CD4-positive, CD25-positive, alpha-beta regulatory T cell (primary cell): ENCODE measurements around the gene SLC6A2. TPM values are rescaled to one million over a fixed set of nuclear protein-coding genes. Genes with fewer than 3 reads are reported as not detected.
A peak's percentile ranks its signal among the peaks of the same experiment; 100 is the strongest.

Source experiments
- ATAC-seq, 2 donors: fragments of 150-1000 bp; cut with Tn5 transposase; one replicate each; pipeline ENCODE4 v1.10.0; 2021; ENCODE audit warnings: low read depth in 2 of 2, moderate number of reproducible peaks in 2 of 2, moderate library complexity in 1 of 2
- DNase-seq, 3 donors: peaks; one replicate each; pipeline versions ENCODE4 v3.0.0 to v3.0.0-alpha.2; 2012 to 2022; ENCODE audit warnings: mixed read lengths in 1 of 3
- H3K27ac ChIP-seq: one replicate; pipeline ENCODE4 v1.7.0; 2013; ENCODE audit warnings: mild to moderate bottlenecking, low read length; ENCODE audit not compliant: insufficient read depth, poor library complexity, severe bottlenecking
- H3K27me3 ChIP-seq: one replicate; pipeline ENCODE4 v1.7.0; 2013; ENCODE audit warnings: low read length; ENCODE audit not compliant: control insufficient read depth, insufficient read depth
- H3K36me3 ChIP-seq: one replicate; pipeline ENCODE4 v1.7.0; 2013; ENCODE audit warnings: mild to moderate bottlenecking, low read length, moderate library complexity; ENCODE audit not compliant: control insufficient read depth, insufficient read depth
- H3K4me1 ChIP-seq: 2 replicates; pipeline ENCODE4 v1.7.0; 2013; ENCODE audit warnings: mild to moderate bottlenecking, low read length; ENCODE audit not compliant: insufficient read depth, control insufficient read depth, poor library complexity, severe bottlenecking
- H3K4me3 ChIP-seq: one replicate; pipeline ENCODE4 v1.7.0; 2013; ENCODE audit warnings: low read depth, mild to moderate bottlenecking, low read length, moderate library complexity
- H3K9me3 ChIP-seq, 2 experiments: 1 replicate in 1 of 2; 2 replicates in 1 of 2; pipeline ENCODE4 v1.7.0; 2013; ENCODE audit warnings: low read length in 2 of 2, mild to moderate bottlenecking in 1 of 2, moderate library complexity in 1 of 2; ENCODE audit not compliant: control insufficient read depth in 2 of 2
- H3K27ac Mint-ChIP-seq, 3 donors: one replicate each; pipeline ENCODE4 v1.8.0; 2020 to 2022; ENCODE audit warnings: mild to moderate bottlenecking in 3 of 3, mixed read lengths in 3 of 3, moderate library complexity in 2 of 3
- H3K27me3 Mint-ChIP-seq: one replicate; pipeline ENCODE4 v1.8.0; 2022; ENCODE audit warnings: mild to moderate bottlenecking, mixed read lengths
- H3K36me3 Mint-ChIP-seq: one replicate; pipeline ENCODE4 v1.8.0; 2020; ENCODE audit warnings: mixed read lengths
- H3K4me1 Mint-ChIP-seq, 4 donors: one replicate each; pipeline ENCODE4 v1.8.0; 2020 to 2022; ENCODE audit warnings: mixed read lengths in 4 of 4, mild to moderate bottlenecking in 1 of 4
- H3K4me3 Mint-ChIP-seq, 4 donors: one replicate each; pipeline ENCODE4 v1.8.0; 2020 to 2022; ENCODE audit warnings: mild to moderate bottlenecking in 4 of 4, mixed read lengths in 4 of 4, moderate library complexity in 3 of 4
- H3K9me3 Mint-ChIP-seq, 7 donors: one replicate each; pipeline ENCODE4 v1.8.0; 2020 to 2022; ENCODE audit warnings: mixed read lengths in 7 of 7, mild to moderate bottlenecking in 3 of 7, moderate library complexity in 2 of 7
- polyA plus RNA-seq, 4 donors: library from polyadenylated mRNA; unstranded; fragments of 300-500 nt; fragmentation: Illumina TruSeq; gene quantifications; one replicate each; pipeline ENCODE4 v1.2.3, GENCODE V29; 2021
- total RNA-seq: library from RNA; stranded (reverse); gene quantifications from one replicate; pipeline ENCODE4 v1.2.3, GENCODE V29; 2022

Gene SLC6A2
- total and polyA plus RNA-seq, 5 donors from 2014 or later = not detected

DNA sequence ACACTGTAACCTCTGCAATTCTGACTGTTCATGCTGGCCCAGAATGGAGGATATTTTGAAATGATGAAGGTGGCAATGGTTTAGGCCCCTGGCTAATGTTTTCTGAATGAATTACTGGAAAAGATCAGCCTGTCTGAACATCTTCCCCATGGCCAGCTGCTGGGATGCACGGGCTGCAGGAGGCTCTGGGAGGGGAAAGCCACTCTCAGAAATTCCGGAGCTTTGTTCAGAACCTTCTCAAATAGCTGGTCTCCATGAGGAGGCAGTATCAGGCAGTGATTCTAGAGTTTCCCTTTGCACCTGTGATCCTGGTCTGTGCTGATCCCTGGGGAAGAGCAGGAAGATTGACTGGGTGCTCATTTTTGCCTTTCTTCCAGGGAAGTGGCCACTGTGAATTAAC, 5.0 kb downstream of the SLC6A2 start:
- H3K27ac ChIP-seq = no peak overlapping the region
- Mint-ChIP-seq H3K9me3 (peaks cover 0 to 6% (median 1%) of the 10 kb centered on the region in 7 donors), H3K27me3 (peaks cover 4% of the 10 kb centered on the region), H3K27ac (no peak overlapping the region), H3K4me3 (no peak overlapping the region), H3K36me3 (no peaks in the 10 kb centered on the region), H3K4me1 (no peaks in the 10 kb centered on the region)
- DNase-seq (no peak), ATAC-seq (no peak)
- H3K4me1 ChIP-seq = no peaks in the 10 kb centered on the region
- no peak overlapping the region for H3K4me3 ChIP-seq
- no peaks in the 10 kb centered on the region for H3K27me3 ChIP-seq
- no peaks in the 10 kb centered on the region for H3K36me3 ChIP-seq
- H3K9me3 ChIP-seq = no peaks in the 10 kb centered on the region

DNA sequence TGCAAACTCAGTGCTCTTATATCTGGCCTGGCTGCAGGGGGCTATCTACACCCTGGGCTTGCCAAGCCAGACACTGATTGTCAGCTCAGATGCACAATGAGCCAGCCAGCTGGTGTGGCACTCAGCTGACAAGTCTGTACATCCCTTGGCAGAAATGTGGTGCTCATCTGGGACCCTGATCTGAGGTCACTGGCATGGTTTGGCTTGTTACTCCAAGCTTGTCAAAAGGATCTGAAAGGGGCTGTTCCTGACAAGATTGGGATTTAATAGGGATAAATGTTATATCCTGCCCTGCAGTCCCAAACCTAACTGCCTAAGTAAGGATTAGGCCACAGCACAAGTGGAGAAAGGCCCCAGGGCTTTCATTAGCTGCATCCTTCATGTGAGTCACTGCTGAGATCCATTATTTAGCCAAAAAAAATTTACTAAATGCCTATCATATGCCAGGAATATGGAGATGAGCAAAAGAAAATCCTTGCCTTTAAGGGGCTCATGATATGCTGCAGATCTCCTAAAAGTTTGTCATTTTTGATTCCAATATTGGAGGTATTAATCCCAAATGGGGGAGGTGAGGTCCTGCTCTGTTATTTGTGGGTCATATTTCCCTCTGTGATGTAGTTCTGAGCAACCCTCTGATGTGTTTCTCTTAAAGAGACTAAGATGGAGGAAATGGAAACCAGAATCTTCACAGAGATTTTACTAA, 6.3 kb downstream of the SLC6A2 start:
- Histone ChIP-seq H3K36me3 (no peaks in the 10 kb centered on the region), H3K9me3 (no peaks in the 10 kb centered on the region), H3K27ac (no peak overlapping the region), H3K27me3 (no peaks in the 10 kb centered on the region), H3K4me3 (no peak overlapping the region), H3K4me1 (no peaks in the 10 kb centered on the region)
- no peaks in the 10 kb centered on the region for H3K4me1 Mint-ChIP-seq
- no peak for ATAC-seq
- H3K27ac Mint-ChIP-seq = no peak overlapping the region
- no peak for DNase-seq
- H3K9me3 Mint-ChIP-seq = peaks cover 0 to 6% (median 0%) of the 10 kb centered on the region in 7 donors
- no peak overlapping the region for H3K4me3 Mint-ChIP-seq
- H3K27me3 Mint-ChIP-seq = peaks cover 4% of the 10 kb centered on the region
- no peaks in the 10 kb centered on the region for H3K36me3 Mint-ChIP-seq

DNA sequence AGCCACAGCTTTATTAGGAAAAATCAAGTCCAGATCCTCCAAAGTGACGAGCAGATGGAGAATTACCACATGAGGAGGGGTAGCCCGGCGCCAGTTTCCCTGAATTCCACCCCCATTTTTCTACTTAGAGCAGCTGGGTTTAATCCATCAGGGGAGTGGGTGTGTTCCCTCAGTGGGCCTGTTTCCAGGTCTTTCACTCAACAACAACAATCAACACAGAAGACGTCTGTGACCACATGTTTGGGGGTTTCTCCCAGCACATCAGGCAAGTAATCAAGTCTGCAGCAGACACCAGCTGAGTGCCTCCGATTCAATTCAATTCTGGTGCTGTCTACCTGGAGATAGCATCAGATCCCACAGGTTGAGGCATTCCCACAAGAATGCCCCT, 6.8 kb downstream of the SLC6A2 start:
- H3K9me3 Mint-ChIP-seq = peaks cover 0 to 6% (median 0%) of the 10 kb centered on the region in 7 donors
- no peak for DNase-seq
- no peak overlapping the region for H3K27ac Mint-ChIP-seq
- Histone ChIP-seq H3K4me1 (no peaks in the 10 kb centered on the region), H3K27ac (no peak overlapping the region), H3K36me3 (no peaks in the 10 kb centered on the region), H3K9me3 (no peaks in the 10 kb centered on the region), H3K4me3 (no peak overlapping the region), H3K27me3 (no peaks in the 10 kb centered on the region)
- peaks cover 4% of the 10 kb centered on the region for H3K27me3 Mint-ChIP-seq
- no peak overlapping the region for H3K4me3 Mint-ChIP-seq
- ATAC-seq = no peak
- no peaks in the 10 kb centered on the region for H3K4me1 Mint-ChIP-seq
- H3K36me3 Mint-ChIP-seq = no peaks in the 10 kb centered on the region

DNA sequence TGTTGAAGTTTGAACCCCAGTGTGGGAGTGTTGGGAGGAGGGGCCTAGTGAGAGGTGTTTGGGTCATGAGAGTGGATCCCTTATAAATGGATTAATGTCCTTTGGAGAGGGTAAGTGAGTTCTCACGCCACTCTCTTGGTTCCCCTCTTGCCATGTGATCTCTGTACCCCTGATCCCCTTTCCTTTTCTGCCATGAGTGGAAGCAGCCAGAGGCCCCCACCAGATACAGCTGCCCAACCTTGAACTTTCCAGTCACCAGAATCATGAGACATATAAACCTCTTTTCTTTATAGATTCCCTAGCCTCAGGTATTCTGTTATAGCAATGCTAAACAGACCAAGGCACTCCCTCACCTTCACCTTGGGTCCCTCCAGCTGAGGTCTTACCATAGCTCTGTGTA, 7.4 kb downstream of the SLC6A2 start:
- H3K4me3 ChIP-seq = no peak overlapping the region
- H3K27ac ChIP-seq = no peak overlapping the region
- ATAC-seq = no peak
- H3K36me3 ChIP-seq = no peaks in the 10 kb centered on the region
- H3K9me3 ChIP-seq = no peaks in the 10 kb centered on the region
- DNase-seq = no peak
- no peaks in the 10 kb centered on the region for H3K36me3 Mint-ChIP-seq
- H3K4me1 ChIP-seq = no peaks in the 10 kb centered on the region
- no peak overlapping the region for H3K27ac Mint-ChIP-seq
- H3K4me1 Mint-ChIP-seq = no peaks in the 10 kb centered on the region
- peaks cover 0 to 6% (median 0%) of the 10 kb centered on the region in 7 donors for H3K9me3 Mint-ChIP-seq
- H3K27me3 Mint-ChIP-seq = peaks cover 4% of the 10 kb centered on the region
- H3K4me3 Mint-ChIP-seq = no peak overlapping the region
- H3K27me3 ChIP-seq = no peaks in the 10 kb centered on the region

DNA sequence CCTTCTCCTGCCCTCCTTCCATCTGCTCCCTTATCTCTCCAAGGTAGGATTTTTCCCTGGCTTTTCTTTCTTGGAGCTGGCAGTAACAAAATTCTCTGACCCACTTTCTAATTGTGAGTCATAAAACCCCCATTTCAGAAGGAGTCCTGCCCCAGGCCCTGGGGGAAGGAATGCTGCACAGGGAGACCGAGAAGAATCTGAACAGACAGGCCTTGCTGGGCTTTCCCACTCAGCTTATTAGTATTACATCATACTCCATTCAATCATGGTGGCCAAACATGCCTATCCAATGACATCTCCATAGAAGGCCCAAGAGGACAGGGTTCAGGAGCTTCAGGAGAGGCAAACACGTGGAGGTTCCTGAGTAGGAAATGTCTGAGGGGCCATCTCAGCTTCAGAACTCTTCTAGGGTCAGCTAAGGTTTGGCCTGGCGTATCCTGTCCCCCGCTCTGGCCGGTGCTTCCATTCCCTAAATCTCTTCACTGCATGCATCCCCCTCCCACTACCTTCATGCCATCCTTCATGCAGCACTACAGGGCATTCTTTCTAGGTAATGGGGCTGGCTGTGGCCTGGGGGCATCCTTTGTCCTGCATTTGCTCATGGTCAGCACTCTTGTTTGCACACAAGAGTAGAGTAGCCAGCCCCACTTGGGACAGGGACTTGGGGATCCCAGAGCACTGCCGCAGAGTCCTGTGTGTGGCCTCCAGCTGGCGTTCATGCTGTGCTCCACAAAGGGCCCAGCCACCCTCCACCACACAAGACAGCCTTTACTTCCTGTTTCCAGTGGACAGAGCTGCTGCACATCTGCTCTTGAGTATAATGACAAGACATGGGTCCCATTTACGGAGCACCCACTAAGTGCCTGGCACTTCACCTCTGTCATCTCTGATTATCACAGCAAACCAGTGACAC, 8.2 kb downstream of the SLC6A2 start:
- H3K4me3 Mint-ChIP-seq = no peak overlapping the region
- peaks cover 0 to 6% (median 0%) of the 10 kb centered on the region in 7 donors for H3K9me3 Mint-ChIP-seq
- ATAC-seq (no peak), DNase-seq (no peak)
- no peaks in the 10 kb centered on the region for H3K4me1 ChIP-seq
- no peak overlapping the region for H3K27ac Mint-ChIP-seq
- H3K4me3 ChIP-seq = no peak overlapping the region
- no peaks in the 10 kb centered on the region for H3K27me3 ChIP-seq
- peaks cover 3% of the 10 kb centered on the region for H3K27me3 Mint-ChIP-seq
- no peaks in the 10 kb centered on the region for H3K36me3 Mint-ChIP-seq
- no peaks in the 10 kb centered on the region for H3K36me3 ChIP-seq
- H3K9me3 ChIP-seq = no peaks in the 10 kb centered on the region
- H3K27ac ChIP-seq = no peak overlapping the region
- H3K4me1 Mint-ChIP-seq = no peaks in the 10 kb centered on the region

DNA sequence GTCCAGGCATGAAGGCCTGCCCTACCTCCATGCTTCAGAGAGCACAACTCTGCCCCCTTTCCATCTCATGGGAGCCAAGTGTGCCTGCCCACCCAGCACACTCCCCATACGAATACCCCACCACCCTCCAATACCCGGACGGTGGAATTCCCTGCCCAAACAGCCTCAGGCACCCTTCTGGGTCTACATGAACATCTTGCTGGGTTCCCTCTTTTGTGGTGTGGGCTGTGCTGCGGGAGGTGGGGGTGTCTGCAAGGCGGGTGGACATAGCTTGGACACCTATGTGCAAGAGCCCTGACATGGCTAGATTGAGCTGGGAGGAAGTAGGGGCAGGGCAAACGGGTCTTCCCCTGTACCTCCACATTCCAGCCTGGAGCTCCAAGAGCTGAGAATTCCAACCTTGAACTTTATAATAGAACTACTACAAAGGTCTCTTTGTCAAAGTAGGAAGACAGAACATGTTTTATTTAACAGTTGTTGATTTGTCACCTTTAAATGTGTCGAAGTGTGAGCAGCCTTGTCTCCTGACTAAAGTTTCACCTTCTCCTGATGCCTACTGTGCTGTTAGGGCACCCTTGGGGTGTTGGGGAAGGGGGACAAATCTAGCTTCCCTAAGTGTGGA, 9.1 kb downstream of the SLC6A2 start:
- Mint-ChIP-seq H3K4me1 (no peaks in the 10 kb centered on the region), H3K4me3 (no peak overlapping the region), H3K27me3 (no peaks in the 10 kb centered on the region), H3K36me3 (no peaks in the 10 kb centered on the region), H3K27ac (no peak overlapping the region), H3K9me3 (peaks cover 0 to 6% (median 0%) of the 10 kb centered on the region in 7 donors)
- ATAC-seq (no peak), DNase-seq (no peak)
- H3K36me3 ChIP-seq = no peaks in the 10 kb centered on the region
- no peaks in the 10 kb centered on the region for H3K4me1 ChIP-seq
- no peaks in the 10 kb centered on the region for H3K9me3 ChIP-seq
- no peaks in the 10 kb centered on the region for H3K27me3 ChIP-seq
- no peak overlapping the region for H3K27ac ChIP-seq
- no peak overlapping the region for H3K4me3 ChIP-seq

DNA sequence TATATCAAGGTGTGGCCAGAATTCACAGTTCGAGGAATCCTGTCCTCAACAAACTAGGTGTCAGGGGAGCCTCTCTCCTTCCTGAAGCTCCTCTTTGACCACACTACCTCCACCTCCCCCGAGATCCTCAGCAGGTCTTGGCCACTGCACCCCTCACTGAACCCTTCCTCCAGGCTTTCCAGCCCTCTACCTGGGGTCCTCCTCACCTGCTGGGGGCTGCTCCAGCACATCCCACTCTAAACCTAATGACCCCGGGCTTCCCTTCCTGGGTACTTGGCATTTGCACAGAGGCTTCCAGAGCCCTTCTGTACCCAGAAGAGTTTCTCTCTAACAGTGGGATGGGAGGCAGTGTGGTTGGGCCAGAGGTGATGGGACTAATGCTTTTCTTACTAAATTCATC, 9.7 kb downstream of the SLC6A2 start:
- no peaks in the 10 kb centered on the region for H3K4me1 ChIP-seq
- no peak overlapping the region for H3K27ac ChIP-seq
- Mint-ChIP-seq H3K4me3 (no peak overlapping the region), H3K36me3 (no peaks in the 10 kb centered on the region), H3K4me1 (no peaks in the 10 kb centered on the region), H3K9me3 (peaks cover 0 to 6% (median 0%) of the 10 kb centered on the region in 7 donors), H3K27ac (peak overlapping the region in 1 of 3 donors; percentile 69), H3K27me3 (no peaks in the 10 kb centered on the region)
- no peaks in the 10 kb centered on the region for H3K36me3 ChIP-seq
- no peaks in the 10 kb centered on the region for H3K9me3 ChIP-seq
- H3K27me3 ChIP-seq = no peaks in the 10 kb centered on the region
- DNase-seq (no peak), ATAC-seq (no peak)
- H3K4me3 ChIP-seq = no peak overlapping the region
